Smooth muscle cell of the brain vasculature (primary cell): ENCODE measurements around the gene PNPLA2.

Experiments
- DNase-seq: peaks from one replicate; pipeline ENCODE4 v3.0.0-alpha.2; 2012; ENCODE audit warnings: low read depth, low spot score

Gene PNPLA2, protein sequence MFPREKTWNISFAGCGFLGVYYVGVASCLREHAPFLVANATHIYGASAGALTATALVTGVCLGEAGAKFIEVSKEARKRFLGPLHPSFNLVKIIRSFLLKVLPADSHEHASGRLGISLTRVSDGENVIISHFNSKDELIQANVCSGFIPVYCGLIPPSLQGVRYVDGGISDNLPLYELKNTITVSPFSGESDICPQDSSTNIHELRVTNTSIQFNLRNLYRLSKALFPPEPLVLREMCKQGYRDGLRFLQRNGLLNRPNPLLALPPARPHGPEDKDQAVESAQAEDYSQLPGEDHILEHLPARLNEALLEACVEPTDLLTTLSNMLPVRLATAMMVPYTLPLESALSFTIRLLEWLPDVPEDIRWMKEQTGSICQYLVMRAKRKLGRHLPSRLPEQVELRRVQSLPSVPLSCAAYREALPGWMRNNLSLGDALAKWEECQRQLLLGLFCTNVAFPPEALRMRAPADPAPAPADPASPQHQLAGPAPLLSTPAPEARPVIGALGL

DNA sequence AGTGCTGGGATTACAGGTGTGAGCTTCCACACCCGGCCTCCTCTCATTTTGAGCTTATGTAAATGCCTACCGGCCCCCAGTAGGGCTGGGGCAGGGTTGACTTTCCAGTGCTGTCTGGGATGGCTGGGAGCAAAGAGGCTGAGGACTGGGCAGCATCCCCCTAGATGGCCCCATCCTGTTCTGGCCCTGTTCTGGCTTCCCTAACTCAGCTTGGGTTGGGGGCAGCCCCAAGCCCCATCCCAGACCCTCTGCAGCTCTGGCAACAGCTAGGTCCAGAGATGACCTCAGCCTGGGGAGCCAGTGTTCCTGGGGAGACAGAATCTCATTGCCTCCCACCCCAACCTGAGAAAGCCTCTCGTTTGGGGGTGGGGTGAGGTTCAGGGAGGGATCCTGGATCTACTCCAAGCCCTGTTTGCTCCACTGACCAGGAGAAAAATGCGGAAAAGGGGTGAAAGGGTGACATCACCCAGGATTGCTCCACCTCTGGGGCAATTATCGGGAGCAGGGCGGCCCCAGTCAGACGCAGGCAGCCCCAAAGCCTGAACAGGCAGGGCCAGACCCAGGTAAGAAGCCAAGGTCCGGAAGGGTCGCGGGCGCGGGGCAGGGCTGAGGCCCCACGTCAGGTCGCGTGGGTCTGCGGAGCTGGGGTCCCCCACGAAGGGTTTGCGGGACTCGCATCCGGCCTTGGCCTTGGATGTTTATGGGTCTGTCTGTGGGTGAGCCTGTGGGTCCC is at the start of gene PNPLA2:
PNPLA2 (plus strand) TSS at position 519 of the 733 bp plus-strand sequence. CDS start 805 bp downstream, outside the sequence.
- no peak for DNase-seq

DNA sequence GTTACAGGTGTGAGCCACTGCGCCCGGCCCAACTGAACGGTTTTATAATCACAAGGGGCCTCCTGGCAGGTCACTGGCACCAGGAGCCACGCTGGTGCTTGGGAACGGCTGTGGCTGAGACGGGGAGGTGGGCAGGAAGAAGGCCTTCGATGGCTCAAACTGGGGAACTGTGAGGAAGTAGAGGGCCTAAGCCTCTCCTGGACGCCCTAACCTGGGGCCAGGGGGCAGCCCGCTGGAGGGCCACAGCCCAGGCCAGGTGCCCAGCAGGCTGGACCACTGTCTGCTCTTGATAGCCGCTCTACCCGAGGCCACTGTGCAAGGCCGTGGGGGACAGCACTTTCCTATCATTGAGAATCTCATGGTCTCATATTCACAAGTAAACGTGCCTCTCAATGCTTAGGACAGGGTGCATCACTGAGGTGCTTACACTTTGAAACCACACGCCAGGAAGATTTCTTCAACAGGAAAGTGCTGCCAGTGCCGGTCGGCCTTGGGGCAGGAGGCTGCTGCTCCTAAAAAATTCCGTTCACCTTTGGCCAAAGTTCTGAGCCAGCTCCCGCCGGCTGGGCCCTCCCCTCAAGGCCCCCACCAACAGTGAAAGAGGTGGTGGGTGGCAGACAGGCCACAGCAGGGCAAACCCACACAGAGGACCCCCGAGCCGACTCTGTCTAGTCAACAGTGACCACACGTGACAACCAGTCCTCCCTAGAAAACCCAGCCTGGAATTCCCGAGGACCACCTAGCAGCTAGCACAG is 48.6 kb upstream of the PNPLA2 start:
- DNase-seq: no peak

DNA sequence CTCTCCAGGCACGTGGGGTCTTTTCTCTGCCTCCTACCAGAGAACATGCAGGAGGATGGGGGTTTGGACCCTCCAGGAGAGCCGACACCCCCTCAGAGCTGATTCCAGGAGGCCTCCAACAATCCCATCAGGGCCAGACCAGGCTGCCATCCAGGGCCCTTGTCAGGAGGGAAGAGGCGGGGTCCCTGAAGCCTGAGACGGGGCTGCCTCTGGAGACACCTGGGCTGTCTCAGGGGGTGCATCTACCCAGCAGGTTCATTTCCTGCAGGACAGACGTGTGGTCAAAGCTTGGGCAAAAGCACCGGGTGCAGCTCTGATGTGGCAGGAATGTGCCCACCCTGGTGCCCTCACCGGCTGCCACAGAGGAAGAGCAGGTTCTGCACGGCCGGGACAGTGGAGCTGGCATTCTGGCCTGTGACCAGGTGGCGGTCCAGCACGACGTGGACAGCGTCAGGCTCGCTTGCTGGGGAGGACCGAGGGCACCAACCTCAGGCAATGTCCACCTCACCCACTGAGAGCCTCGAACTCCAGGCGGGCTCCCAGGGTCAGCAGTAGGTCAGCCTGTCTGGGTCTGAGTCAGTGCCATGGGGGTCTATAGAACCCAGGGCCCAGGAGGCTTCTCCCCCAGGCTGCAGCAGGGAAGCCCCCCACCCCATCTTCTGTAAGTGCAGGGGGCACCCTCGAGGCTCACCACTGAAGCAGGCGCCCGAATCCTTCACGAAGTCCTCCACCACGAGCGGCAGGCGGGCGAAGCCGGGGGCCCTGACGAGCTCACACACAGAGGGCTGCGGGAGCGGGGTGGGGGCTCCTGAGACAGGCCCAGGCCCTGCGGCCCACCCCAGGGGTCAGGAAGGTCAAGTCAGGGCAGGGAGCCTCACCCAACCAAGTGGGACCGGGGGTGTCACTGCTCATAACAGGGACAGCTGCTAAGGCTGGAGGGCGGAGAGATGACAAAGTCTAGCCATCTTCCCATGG is 47.8 kb upstream of the PNPLA2 start:
- DNase-seq: no peak

DNA sequence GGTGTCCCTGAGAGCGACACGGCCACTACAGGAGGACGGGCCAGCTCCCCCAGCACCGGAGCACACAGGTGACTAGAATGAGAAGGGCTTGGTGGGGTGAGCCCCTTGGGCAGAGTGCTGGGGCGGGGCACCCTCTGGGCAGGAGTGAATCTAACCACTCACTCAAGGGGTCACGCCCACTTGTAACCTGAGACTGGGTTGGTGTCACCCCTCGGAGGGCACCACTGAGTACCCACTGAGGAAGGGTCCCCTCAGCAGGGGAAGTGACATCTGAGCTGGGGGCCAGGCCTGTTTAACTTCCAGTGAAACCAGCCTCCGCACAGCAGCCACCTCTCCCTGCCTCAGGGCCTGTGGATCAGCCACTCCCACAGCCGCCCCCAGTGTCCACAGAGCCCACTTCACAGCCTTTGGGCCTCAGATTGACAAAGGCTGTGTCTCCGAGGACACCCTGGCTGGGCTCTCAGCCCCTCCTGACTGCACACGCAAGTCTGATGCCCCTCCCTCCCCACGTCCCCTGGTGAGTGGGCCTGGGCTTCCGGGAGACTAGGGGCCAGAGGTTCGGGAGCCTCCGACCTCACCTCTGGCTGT is 47.0 kb upstream of the PNPLA2 start:
- DNase-seq: no peak

DNA sequence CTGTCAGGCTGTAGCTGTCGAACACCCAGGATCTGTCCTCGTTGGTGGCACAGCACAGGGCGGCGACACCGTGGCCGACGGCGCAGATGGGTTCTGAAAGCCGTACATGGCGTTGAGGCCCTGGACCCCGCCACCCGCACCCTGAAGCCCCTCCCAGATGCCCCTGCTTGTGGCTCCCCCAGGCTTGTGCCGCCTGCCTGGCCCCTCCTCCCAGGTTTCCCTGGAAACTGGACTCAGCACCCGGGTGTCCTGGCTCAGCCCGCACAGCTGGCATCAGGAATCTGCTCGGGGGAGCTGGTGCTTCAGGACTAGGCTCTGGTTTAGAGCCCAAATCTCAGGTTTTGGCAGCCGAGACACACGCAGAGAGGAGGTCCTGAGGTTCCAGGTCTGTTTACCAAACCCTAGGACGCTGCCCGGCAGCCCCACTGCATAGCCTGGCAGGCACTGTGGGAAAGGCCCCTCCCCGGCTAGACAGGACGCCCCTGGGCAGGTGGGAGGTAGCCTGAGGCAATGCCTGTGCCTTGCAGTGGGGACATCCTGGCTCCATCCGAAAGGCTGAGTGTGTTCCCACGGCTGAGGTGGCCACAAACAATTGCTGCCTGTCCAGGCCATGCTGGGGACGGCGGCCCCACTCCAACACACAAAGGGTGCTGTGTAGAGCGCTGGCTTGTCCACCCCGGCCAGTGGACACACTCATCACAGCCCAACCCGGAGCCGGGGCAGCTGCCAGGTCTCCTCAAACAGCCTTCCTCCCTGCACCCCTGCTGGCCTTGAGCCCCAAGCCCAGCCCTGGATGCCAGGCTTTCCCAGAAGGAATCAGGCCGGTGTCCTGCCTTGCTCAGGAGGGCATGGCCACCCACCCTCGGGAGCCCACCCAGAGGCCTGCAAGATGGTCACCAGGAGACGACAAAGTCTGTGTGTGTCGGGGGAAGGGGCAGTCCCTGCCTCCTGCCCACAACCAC is 46.0 kb upstream of the PNPLA2 start:
- DNase-seq: no peak

DNA sequence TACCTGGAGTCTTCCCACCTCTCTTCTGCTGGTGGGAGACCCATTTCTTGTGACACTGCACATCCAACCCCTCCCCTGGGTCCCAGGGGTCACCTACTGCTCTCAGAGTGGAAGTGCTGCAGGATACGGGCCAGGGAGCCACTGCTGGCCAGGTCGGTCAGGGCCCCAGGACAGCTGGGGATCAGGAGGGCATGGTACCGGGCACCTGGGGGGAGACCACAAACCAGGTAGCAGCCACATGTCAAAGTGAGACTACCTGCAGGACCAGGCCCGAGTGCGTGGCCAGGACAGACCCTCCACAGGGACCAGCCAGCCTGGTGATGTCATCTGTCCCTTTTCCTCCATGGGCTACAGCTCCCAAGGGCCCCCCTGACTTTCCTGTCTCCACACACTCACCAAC is 45.3 kb upstream of the PNPLA2 start:
- no peak for DNase-seq

DNA sequence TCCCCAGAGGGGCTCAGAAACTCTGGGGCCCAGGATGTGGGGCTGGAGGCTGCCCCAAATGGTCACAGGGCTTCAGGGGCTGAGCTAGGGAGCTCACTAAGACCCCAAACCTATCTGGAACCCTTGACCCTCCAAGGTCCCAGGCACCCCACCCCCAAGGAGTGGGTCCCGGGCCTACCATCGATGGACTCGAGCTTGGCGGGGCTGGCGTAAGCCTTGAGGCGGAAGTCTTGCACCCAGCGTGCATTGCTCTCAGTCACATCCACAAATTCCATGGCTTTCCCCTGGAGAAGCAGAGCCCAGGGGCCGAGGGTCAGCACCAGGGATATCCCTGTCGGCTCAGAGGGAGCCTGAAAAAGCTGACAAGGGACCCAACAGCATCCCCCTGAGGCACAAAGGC is 44.9 kb upstream of the PNPLA2 start:
- DNase-seq: no peak

DNA sequence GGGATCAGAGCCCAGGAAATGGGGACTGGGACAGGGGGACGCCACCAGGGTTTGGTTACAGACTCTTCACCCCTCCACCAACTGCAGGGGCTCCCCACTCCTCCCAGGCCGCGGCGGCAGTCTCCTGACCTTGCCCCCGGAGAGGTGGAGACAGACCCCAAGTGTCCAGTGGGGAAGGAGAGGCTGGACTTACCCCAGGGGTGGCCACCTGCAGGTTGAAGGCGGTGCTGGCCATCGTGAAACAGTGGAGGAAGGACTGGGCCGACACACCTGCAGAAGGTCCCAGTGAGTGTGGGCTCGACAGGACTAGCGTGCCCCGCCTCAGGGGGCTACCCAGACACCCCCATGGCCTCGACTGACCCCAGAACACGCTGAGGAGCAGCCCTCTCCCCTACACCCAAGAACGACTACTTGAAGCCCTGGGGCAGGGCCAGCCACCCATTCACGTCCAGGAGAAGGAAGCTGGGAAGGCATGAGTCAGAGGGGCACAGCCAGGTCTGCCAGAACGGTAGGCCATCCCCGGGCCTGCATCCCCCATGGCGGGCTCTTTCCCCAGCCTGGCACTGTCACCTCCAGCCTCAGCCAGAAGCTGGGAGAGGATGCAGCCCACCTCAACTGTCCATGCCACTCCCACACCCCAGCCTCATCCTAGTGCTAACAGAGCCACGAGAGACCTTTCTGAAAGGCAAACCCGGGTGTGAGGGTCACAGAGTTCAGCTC is 43.7 kb upstream of the PNPLA2 start:
- DNase-seq: no peak

DNA sequence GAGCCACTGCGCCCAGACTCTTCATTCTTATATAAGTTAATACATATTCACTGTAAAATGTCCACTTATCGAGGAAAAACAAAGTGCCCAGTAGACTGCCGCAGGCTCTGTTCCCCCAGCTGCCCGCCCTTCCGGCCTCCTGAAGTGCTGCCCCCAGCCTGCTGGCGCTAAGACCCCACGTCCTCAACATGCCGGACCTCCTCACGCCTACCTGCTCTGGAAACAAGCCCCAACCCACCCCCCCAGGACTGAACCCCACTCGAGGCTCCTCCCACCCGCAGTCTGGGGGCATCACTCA is 42.5 kb upstream of the PNPLA2 start:
- DNase-seq: no peak

DNA sequence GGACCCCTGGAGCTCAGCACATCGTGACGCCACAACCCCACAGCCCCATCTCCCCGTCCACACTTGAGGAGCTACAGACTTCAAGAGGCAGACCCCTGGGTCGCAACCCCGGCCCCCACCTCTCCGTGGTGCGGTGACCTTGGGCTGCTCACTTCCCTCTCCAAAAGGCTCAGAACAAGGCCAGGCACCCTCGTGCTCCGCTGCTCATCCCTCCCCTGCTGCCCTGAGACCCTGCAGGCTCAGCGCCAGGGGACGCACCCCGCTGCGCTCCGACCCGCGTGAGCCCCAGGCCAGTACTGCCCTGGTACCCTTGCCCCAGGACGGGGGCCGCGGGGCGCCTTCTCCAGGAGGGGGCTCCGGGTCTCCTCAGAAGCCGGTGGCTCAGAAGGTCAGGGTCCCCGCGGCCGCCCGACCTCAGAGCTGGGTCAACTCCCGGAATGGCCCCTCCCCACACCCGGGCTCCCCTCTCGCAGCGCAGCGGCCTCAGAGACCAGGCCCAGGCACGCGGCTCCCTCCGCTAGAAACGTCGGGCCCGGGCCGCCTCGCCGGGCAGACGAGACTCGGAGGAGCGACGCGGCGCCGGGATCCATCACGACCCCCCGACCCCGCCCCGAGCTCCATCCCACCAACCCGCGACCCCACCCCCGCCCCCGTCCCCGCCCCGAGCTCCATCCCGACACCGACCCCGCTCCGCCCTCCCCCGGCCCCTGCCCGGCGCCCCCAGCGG is 42.0 kb upstream of the PNPLA2 start:
- no peak for DNase-seq

DNA sequence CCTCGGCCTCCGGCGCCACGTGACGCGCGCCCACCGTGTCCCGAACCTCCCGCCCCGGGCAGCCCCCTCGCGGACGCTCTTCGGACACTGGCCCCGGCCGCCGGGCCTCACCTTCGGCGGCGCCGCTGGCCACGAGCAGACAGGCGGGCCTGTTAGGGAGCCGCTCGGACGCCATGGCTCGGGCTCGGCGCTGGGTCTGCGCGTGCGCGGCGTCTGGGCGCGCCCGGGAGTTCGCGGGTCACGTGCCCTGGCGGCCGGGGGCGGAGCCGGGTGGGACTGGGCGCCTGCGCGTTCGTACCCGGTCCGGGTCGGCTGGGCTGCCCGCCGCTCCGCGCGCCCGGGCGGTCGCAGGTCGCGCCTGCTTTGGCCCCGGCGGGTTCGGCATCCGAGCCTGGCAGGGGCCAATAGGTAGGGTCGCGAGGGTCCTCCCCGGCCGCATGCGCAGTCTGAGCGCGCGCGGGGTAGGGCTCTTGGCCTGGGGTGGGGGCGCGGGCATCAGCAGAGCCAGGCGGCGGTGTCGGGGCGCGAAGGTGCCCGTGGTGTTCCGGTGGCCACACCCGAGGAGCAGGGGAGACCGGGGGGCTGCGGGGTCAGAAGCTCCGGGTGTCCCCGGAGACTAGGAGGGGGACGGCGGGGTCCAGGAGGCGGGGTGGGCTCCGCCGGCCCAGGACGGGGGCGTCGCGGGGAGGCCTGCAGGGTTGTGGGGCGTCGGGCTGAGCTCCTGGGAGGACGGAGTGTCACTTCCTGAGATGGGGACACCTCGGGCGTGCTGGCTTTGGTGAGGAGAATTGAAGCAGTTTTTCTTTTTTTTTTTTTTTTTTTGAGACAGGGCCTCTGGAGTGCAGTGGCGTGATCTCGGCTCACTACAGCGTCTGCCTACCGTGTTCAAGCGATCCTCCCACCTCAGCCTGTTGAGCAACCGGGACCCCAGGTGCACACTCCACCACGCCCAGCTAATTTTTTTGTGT is 41.1 kb upstream of the PNPLA2 start, which contains the start of gene GATD1:
GATD1 (minus strand) TSS at position 200 of the 968 bp plus-strand sequence; CDS start at position 175, 25 bp downstream.
- no peak for DNase-seq

DNA sequence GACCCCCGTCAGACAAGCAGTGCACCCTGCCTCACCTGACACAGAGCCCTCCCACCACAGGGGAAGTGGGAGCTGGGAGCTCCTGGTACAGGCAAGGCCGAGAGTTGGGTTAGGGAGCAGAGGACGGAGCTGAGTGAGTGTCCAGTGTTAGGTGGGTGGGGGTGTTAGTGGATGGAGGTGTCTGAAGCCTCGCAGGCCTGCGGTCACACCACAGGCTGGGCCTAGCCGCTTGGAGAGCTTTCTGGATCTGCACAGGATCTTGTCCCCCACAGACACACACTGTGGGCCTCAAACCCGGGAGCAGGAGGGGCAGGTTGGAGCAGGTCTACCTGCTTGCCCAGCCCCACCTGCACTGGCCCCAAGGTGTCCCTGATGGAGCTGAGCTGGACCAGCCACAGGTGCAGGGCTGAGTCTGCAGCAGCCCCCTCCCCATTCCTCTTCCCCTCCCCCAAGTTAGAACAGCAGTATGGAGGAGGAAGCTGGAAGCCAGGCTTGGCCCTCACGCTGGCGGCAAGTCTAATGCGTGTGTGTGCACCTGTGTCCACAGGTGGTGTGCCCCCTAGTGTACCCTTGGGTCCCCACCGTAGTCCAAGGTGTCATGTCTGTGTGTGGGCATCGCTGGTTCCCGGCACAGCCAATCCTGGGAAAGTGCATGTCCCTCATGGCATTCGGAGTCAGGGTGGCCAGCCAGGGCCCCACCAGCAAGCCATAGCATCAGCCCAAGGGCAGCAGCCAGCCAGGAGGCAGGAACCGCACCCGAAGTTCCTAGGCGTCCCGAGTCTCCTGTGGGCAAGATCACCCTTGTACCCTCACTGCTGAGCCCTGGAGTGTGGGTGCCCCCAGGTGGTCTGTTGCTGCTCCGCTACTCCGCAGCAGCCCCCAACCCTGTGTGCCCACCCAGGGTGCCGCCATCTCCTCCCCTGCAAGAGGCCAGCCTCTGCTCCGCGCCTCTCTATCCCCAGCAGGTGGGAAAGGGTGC is 39.4 kb upstream of the PNPLA2 start:
- no peak for DNase-seq

DNA sequence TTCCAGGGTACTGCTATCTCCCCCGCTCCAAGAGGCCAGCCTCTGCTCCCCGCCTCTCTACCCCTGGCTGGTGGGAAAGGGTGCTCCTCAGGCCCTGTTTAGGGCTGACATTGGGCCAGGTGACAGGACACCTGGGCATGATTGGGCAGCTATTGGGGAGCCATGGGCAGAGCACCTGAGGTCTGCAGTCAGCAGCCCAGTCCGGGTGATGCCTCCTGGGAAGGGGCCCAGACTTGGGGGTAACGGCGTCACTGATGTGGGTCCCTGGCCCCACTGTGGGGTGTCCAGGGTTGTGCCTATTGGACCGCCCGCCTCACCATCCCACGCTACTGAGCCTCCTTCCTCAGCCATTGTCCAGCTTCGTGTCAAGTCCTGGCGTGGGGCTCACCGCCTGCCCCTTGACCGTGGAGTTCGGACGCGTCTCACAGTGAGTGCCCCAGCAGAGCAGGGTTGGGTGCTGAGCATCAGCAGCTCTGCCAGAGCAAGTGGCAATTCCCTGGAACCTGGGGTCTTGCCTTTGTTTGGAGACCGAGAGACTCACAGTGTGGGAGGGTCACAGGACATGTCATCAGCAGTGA is 38.7 kb upstream of the PNPLA2 start:
- DNase-seq: no peak

DNA sequence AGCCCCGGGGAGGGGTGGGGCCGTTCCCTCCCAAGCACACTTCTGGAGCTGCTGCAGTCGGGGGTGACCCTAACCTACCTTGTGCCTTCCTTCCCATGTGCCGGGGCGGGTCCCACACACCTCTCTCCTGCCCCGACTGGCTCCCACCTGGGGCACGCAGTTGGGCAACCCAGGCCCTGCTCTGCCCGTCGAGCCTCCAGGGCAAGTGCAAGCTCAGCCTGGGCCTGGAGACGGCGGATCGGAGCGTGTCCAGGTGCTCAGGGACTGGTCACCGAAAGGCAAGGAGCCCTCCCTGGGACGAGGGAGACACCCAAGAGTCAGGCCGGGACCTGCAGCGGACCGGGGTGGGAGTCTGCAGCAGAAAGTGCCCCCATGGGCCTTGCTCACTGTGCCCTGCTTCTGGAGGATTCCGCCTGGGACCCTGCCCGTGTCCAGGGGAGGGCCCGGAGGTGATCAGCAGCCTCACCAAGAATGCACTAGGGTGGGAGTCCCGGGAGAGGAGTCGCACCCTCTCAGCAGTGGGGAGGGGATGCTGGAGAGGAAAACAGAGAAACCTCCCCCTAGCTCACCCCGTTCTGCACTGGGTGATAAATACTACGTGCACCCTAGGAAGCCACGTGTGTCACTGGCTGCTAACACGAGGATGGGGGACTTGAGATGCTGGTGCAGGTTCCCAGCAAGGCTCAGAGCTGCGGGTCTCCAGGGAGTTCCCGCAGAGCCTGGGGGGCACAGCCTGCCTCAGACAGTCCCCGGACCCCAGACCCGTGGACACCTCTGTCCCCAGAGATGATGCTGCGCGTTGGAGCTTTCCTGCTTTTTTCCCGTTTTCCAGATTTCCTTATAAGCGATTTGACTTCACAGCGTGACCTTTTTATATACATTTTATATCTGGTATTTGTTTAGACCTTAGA is 36.2 kb upstream of the PNPLA2 start:
- no peak for DNase-seq
